ENCODE measurements around the gene NDRG4.

The NDRG4 gene

DNA sequence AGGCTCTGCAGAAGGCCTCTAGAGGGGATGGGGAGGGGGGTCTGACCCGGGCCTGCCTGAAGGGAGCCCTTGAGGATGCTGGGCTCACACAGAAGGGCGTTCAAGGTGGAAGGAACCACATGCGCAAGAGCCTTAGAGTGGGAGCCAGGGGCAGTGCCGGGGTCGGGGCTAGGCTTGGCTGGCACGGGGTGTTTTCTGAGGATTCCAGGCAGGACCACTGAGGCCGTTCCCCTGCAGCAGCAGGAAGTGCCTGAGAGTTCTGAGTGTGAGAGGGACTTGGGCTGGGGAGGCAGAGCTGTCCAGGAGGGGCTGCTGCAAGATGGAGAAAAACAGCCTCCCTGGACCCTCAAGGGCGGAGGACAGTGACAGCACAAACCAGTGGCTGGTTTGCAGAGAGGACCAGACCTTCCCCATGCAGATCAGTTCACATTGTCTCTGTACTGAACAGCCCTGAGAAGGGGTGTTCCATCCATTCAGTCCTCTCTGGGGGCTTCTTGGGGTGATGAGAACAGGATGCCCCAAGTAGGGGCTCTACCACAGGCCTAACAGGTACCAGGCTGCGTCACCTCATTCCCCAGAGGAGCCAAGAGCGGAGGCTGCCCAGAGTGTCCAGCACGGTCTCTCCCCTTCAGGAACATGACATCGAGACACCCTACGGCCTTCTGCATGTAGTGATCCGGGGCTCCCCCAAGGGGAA is 3.4 kb downstream of the NDRG4 start:
- TF ChIP-seq, protein P1, sequence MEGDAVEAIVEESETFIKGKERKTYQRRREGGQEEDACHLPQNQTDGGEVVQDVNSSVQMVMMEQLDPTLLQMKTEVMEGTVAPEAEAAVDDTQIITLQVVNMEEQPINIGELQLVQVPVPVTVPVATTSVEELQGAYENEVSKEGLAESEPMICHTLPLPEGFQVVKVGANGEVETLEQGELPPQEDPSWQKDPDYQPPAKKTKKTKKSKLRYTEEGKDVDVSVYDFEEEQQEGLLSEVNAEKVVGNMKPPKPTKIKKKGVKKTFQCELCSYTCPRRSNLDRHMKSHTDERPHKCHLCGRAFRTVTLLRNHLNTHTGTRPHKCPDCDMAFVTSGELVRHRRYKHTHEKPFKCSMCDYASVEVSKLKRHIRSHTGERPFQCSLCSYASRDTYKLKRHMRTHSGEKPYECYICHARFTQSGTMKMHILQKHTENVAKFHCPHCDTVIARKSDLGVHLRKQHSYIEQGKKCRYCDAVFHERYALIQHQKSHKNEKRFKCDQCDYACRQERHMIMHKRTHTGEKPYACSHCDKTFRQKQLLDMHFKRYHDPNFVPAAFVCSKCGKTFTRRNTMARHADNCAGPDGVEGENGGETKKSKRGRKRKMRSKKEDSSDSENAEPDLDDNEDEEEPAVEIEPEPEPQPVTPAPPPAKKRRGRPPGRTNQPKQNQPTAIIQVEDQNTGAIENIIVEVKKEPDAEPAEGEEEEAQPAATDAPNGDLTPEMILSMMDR (IDR thresholded peaks at IDR 0.05; ENCODE audit: extremely low read depth, insufficient read depth, missing control alignments), result no peak
- in situ Hi-C loops (cut with MboI; ENCODE audit: low pct_unique_long_range_greater_than_20kb, low sequenced_read_pairs, unreplicated experiment), result no loop called here
- DNase-seq (ENCODE audit: low spot score), result no peak

- DNase-seq (ENCODE audit: low spot score), result no peak
- TF ChIP-seq, protein P1 (IDR thresholded peaks at IDR 0.05; ENCODE audit: extremely low read depth, insufficient read depth, missing control alignments), result no peak
- in situ Hi-C loops (cut with MboI; ENCODE audit: low pct_unique_long_range_greater_than_20kb, low sequenced_read_pairs, unreplicated experiment), result no loop called here
These were observed 4.1 kb downstream of the NDRG4 start for GRCh38 chr16:58503863-58504688.

DNA sequence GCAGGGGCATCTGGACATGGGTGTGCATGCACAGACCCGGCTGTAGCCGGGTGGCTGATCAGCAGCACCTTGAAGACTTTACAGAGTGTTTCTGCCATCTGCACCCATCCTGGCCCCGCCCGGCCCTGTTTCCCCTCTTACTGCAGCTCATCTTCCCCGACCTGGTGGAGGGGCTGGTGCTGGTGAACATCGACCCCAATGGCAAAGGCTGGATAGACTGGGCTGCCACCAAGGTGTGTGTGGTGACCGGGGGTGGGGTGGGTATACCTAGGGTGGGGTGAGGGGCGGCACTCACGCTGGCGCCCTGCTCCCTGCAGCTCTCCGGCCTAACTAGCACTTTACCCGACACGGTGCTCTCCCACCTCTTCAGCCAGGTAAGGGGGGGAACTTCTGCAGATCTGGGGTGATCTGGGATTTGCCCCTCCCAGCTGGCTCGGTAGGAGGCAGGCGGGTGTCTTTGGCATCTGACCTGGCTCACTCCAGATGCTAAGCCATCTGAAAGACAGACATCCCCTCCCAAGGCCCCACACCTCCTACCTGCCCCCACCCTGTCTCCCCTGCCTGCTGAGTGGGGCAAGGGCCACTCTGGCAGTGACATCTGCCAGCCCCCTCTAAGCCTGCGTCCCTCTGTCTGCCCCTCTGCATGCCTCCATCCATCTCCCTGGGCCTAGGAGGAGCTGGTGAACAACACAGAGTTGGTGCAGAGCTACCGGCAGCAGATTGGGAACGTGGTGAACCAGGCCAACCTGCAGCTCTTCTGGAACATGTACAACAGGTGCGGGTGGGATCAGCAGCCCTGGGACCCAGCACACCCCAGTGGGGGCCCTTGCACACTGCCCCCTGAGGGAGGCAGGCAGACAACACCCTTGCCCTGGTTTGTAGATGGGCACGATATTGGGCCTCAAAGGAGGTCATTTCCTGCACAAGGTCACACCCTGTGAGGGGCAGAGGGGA is 6.6 kb downstream of the NDRG4 start:
- no peak for DNase-seq (ENCODE audit: low spot score)
- in situ Hi-C loops (cut with MboI; ENCODE audit: low pct_unique_long_range_greater_than_20kb, low sequenced_read_pairs, unreplicated experiment), result no loop called here
- TF ChIP-seq, protein P1 (IDR thresholded peaks at IDR 0.05; ENCODE audit: extremely low read depth, insufficient read depth, missing control alignments), result no peak

- DNase-seq (ENCODE audit: low spot score), result no peak
- TF ChIP-seq, protein P1 (IDR thresholded peaks at IDR 0.05; ENCODE audit: extremely low read depth, insufficient read depth, missing control alignments), result no peak
- in situ Hi-C loops (cut with MboI; ENCODE audit: low pct_unique_long_range_greater_than_20kb, low sequenced_read_pairs, unreplicated experiment), result no loop called here
These were observed 7.4 kb downstream of the NDRG4 start for GRCh38 chr16:58507195-58507962.

- in situ Hi-C loops (cut with MboI; ENCODE audit: low pct_unique_long_range_greater_than_20kb, low sequenced_read_pairs, unreplicated experiment), result no loop called here
- TF ChIP-seq, protein P1 (IDR thresholded peaks at IDR 0.05; ENCODE audit: extremely low read depth, insufficient read depth, missing control alignments), result no peak
- no peak for DNase-seq (ENCODE audit: low spot score)
These were observed 8.2 kb downstream of the NDRG4 start for GRCh38 chr16:58507963-58508670.

Measured in GM13977 (cell line).